ENCODE results near the gene LRRC17.
"Not testable (repeated sequence)": the region's sequence is repeated elsewhere in the genome, so short reads cannot be mapped to it uniquely, and the experiment has no call there.

LRRC17 gene

GRCh38 chr7:102897856-102898531 is 14.8 kb upstream of the LRRC17 start:
- DNase-seq, result no peak

GRCh38 chr7:102898532-102898859 is 14.3 kb upstream of the LRRC17 start:
- no peak for DNase-seq

- DNase-seq, result not testable (repeated sequence)
Observed at GRCh38 chr7:102902052-102902451, 10.7 kb upstream of the LRRC17 start.

GRCh38 chr7:102903576-102903975 is 9.2 kb upstream of the LRRC17 start:
- DNase-seq, result not testable (repeated sequence)

GRCh38 chr7:102908676-102909075 is 4.1 kb upstream of the LRRC17 start:
- DNase-seq, result no peak

- DNase-seq, result no peak
Observed at GRCh38 chr7:102913826-102914225, 1.0 kb downstream of the LRRC17 start.

- peak; percentile 70 for DNase-seq
Observed at GRCh38 chr7:102914585-102914984, 1.8 kb downstream of the LRRC17 start.

- peak; percentile 80 for DNase-seq
Observed at GRCh38 chr7:102916426-102916825, 3.6 kb downstream of the LRRC17 start.

GRCh38 chr7:102916881-102917280 is 4.1 kb downstream of the LRRC17 start:
- DNase-seq, result peak; percentile 45

- DNase-seq, result no peak
Observed at GRCh38 chr7:102917436-102918353, 4.9 kb downstream of the LRRC17 start.

GRCh38 chr7:102918845-102919244 is 6.0 kb downstream of the LRRC17 start:
- no peak for DNase-seq

- peak; percentile 74 for DNase-seq
Observed at GRCh38 chr7:102925976-102926782, 13.4 kb downstream of the LRRC17 start.

GRCh38 chr7:102926783-102927140 is 14.0 kb downstream of the LRRC17 start:
- peak; percentile 57 for DNase-seq

- DNase-seq, result peak; percentile 61
Observed at GRCh38 chr7:102927312-102927933, 14.6 kb downstream of the LRRC17 start.

- DNase-seq, result no peak
Observed at GRCh38 chr7:102931757-102932156, 19.0 kb downstream of the LRRC17 start.

- peak; percentile 93 for DNase-seq
Observed at GRCh38 chr7:102933763-102934162, 21.0 kb downstream of the LRRC17 start.

GRCh38 chr7:102934239-102934638 is 21.4 kb downstream of the LRRC17 start:
- DNase-seq, result no peak

GRCh38 chr7:102934701-102935100 is 21.9 kb downstream of the LRRC17 start:
- peak; percentile 42 for DNase-seq

GRCh38 chr7:102935450-102936115 is 22.8 kb downstream of the LRRC17 start:
- peak; percentile 73 for DNase-seq

GRCh38 chr7:102938679-102939078 is 25.9 kb downstream of the LRRC17 start:
- no peak for DNase-seq

GRCh38 chr7:102942181-102942866 is 29.5 kb downstream of the LRRC17 start:
- DNase-seq, result no peak

- no peak for DNase-seq
Observed at GRCh38 chr7:102942868-102943267, 30.1 kb downstream of the LRRC17 start.

All from fibroblast of skin of right biceps (primary cell).